HG03354 (cell line): ENCODE results near the gene RAB11B.
"Not testable (repeated sequence)": the region's sequence is repeated elsewhere in the genome, so short reads cannot be mapped to it uniquely, and the experiment has no call there.

Experiments
- ATAC-seq: cut with Tn5 transposase; IDR thresholded peaks from one replicate; pipeline ENCODE4 v1.9.1; 2021; ENCODE audit warnings: mild to moderate bottlenecking; ENCODE audit not compliant: unreplicated experiment, poor library complexity, severe bottlenecking

Gene RAB11B

DNA sequence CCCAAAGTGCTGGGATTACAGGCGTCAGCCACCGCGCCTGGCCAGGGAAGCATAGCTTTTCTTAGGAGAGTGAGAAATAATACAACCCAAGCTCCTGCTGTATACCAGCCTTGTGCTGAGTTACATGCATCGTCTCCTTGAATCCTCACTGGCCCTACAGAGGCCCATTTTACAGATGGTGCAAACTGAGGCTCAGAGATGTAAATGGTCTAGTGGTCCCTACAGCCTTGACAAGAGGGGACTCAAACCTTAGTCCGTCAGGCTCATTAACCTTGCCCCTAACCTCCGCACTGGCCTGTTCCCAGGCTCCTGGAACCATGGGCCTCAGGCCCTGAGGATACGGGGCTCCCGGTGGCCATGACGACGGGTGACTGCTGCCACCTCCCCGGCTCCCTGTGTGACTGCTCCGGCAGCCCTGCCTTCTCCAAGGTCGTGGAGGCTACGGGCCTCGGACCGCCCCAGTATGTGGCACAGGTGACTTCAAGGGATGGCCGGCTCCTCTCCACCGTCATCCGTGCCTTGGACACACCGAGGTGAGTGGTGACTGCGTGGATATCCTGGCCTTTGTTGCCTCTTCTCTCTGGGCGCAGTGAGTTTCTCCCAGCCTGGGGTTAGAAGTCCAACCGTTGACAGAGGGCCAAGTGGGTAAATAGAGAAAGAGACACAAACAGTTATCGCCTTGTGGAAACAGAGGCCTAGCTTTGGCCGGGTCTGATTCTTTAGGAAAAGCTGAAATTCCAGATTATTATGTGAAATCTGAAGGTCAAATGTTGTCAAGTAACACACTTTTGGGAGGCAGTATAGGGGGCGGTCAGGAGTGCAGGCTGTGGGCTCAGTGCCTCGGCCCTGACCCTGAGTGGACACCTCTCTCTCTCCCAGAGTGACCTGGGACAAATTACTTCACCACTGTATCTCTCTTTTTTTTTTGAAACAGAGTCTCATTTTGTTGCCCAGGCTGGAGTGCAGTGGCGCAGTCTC is 31.6 kb downstream of the RAB11B start:
- ATAC-seq = no peak

DNA sequence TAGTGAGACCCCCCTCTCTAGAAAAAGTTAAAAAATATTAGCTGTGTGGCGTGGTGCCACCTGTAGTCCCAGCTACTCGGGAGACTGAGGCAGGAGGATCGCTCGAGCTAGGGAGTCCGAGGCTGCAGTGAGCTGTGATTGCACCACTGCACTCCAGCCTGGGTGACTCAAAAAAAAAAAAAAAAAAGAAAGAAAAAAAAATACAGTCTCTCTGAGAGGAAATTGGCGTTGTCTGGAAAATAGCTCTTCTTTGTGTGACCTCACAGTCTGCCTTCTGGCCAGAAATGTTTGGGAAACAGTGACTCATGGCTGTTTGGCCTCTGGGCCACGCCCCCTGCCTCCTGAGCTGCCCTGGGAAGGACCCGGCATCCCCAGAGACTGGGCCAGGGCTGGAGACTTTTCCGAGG is 33.7 kb downstream of the RAB11B start:
- ATAC-seq = no peak

DNA sequence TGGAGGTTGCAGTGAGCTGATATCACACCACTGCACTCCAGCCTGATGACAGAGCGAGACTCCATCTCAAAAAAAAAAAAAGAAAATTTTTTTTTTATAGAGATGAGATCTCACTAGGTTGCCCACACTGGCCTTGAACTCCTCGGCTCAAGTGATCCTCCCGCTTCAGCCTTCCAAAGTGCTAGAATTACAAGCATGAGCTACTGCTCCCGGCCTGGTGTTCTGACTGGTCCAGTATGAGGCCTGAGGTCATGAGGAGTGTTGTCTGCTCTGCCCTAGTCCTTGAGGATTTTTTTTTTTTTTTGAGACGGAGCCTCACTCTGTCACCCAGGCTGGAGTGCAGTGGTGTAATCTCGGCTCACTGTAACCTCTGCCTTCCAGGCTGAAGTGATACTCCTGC is 35.2 kb downstream of the RAB11B start:
- not testable (repeated sequence) for ATAC-seq

DNA sequence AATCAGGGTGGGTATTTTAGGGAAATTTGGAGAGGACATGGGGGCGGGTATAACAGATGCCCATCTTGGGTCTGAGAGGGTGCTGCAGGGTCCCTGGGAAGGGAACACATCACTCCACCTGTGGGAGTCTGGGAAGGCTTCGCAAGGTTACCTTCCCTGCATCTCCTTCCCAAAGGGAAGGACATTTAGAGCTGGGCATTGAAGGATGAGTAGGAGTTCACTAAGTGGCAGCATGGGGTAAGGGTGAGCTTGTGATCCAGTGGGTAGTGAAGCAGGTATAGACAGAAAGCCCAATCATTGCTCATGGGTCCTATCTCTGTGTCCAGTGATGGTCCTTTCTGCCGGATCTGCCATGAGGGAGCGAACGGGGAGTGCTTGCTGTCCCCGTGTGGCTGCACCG is 36.1 kb downstream of the RAB11B start:
- no peak for ATAC-seq

DNA sequence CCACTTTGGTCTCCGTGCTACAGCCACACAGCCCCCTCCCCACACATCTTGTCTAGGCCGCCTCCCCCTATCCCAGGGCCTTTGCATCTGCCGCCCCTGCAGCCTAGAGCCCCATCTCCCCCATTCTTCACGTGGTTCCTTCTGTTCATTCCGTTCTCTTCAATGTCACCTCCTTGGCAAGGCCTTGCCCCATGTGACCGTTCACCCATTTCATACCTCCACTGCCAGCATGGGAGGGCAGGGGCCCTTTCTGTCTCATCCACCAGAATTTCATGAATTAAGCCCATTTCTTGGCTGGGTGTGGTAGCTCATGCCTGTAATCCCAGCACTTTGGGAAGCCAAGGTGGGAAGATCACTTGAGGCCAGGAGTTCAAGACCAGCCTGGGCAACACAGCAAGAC is 38.9 kb downstream of the RAB11B start:
- ATAC-seq = no peak

DNA sequence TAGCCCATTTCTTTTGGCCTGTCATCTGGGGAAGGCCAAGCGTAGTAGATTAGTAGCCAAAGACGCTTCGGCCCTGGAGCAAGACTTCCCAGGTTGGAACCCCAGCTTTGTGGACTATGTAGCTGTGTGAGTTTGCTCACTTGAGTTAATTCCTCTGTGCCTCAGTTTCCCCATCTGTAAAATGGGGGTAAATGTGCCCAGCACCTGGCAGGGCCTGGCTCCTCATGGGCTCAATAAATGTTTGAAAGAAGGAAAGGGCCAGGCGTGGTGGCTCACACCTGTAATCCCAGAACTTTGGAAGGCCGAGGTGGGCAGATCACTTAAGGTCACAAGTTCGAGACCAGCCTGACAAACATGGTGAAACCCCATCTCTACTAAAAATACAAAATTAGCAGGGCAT is 39.7 kb downstream of the RAB11B start:
- no peak for ATAC-seq

DNA sequence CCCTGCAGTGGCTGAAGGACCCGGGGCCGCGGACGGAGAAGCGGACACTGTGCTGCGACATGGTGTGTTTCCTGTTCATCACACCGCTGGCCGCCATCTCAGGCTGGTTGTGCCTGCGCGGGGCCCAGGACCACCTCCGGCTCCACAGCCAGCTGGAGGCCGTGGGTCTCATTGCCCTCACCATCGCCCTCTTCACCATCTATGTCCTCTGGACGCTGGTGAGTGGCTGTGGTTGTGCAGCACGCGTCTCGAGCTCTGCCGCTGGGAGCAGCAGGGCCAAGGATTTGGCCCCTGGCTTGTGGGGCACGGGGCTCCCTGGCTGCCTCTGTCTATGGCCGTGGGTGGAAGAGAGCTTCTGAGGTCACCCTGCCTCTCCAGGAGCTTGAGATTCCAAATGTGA is 40.5 kb downstream of the RAB11B start:
- ATAC-seq = no peak

DNA sequence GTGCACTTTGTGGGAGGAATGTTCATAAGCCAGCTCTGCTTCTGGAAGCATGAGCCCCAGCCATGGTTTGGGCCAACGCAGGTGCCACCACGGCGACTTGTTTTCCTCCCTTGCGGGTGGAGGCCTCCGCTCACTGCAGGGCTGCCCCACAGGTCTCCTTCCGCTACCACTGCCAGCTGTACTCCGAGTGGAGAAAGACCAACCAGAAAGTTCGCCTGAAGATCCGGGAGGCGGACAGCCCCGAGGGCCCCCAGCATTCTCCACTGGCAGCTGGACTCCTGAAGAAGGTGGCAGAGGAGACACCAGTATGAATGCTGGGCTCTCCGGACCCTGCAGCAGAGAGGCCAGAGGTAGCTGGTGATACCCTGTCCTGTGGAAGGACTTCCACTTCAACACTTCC is 48.1 kb downstream of the RAB11B start:
- no peak for ATAC-seq

DNA sequence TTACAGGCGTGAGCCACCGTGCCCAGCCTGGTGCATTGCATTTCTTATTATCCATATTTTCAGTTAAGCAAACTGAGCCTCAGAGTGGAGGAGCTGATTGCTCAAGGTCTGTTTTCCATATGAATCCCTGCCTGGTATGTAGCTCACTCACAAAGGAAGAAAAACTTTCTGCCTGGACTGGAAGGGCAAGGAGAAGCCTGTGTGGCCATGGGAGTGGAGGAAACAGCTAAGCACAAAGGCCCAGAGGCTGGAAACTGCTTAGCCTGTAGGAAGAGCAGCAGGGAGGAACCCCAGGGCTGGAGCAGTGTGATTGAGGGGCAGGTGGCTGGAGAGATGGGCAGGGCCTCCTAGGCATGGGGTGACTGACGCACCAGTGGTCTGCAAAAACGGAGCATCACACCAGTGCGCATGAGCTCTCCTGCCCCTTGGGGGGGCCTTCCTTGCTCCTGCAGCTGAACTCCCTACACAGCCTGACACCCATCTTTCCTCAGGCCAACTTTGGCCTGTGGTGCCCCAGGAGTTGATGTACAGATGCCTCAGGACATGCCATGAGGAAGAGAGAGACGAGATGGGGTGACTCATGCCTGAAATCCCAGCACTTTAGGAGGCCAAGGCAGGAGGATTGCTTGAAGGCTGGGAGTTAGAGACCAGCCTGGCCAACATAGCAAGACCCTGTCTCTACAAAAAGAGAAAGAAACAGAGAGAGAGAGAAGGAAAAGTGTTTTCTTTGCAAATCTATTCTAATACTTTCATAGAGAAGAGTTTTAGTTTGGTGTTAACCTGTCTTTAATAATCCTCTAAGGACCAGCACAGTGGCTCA is 51.8 kb downstream of the RAB11B start:
- no peak for ATAC-seq

DNA sequence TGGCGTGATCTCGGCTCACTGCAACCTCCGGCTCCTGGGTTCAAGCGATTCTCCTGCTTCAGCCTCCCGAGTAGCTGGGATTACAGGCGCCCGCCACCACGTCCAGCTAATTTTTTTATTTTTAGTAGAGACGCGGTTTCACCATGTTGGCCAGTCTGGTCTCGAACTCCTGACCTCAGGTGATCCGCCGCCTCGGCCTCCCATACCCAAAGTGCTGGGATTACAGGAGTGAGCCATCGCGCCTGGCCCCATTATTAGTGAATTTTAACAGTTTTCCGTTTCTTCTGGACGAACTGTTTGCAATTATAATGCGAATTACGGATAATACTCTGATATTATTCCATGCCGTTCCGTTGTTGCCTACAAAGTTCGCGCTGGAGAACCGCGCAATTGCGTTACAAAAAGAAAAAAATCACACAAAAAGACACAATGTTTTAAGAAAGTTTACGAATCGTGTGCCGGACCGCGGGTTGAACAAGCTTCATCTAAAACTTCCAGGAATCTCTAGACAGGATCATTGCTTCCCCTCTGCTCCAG is 54.0 kb downstream of the RAB11B start:
- ATAC-seq = not testable (repeated sequence)

DNA sequence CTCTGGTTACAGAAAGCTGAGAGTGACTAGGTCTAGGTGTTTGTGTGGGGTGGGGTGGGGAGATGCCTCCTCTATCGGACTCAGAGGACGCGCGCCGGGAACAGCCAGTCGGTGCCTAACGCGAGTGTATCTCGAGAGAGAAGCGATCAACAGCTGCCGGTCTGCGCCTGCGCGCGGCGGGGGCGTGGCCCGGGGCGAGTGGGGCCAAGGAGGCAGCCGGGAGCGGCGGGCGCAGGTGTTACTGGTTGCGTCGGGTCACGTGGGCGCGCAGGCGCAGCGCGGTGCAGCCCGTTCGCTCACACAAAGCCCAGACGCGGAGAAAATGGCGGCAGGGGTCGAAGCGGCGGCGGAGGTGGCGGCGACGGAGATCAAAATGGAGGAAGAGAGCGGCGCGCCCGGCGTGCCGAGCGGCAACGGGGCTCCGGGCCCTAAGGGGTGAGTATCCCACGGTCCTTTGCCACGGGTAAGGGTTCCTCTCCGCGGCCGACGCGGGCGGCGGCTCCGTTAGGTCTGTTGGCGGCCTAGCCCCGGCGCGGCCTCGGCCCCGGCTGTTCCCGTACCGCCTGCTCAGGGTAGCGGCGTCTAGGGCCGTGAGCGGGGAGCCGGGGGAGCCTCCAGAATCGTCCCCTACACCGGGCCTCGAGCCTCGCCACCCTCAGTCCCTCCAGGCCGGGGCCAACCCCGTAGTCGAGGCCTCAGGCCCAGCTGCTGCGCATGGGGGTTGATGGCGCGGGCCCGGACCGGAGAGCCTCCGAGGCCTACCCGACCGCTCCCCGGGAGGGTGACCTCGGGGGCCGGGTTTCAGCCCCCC is 54.7 kb downstream of the RAB11B start, which contains the start of gene HNRNPM:
TSS of gene HNRNPM (plus strand) at position 299 of the 811 bp plus-strand sequence. CDS start at position 323, 24 bp downstream.
- ATAC-seq = peak; percentile 88

DNA sequence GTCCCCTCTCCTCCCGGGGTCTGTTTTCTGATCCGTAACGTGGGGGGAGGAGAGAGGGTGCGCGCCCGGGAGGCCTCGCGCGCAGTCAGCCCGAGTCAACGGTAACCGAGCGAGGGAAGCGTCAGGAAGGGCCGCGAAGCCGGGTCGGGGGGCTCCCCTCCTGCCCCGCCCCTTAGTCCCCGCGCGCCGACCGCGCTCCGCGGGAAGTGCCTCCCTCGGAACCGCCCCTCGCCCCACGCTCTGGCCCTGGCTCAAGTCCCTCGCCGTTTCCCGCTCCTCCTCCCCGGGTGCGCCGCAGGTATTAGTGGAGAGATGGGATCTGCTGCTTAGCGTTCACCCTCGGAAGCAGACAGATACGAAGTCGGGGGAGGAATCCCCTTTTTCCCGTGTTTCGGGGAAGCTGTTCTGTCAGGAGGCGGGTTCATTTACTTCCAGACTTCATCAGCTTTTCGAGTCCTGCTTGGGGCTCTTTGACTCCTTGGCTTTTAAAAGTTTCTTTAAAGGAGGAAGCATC is 55.4 kb downstream of the RAB11B start:
- peak; percentile 34 for ATAC-seq

DNA sequence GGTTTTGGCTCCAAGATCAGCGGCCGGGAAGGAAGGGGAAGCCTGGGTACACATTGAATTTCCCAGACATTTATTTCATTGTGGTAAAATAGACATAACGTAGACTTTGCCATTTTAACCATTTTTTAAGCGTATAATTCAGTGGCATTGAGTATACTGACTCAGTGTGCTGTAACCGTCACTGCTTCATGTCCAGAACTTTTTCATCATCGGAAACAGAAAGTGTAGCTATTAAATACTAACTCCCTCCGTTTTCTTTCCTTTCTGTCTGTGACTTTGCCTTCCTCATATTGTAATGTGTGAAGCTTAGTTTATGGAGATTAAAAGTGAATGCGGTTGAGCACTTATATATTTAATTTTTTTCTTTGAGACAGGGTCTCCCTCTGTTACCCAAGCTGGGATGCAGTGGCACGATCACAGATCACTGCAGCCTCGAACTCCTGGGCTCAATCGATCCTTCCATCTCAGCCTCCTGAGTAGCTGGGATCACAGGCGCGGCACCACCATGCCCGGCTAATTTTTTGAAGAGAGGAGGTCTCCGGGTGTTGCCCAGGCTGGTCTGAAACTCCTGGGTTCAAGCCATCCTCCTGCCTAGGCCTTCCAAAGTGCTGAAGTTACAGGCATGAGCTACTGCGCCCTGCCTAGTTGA is 56.0 kb downstream of the RAB11B start:
- ATAC-seq = no peak

DNA sequence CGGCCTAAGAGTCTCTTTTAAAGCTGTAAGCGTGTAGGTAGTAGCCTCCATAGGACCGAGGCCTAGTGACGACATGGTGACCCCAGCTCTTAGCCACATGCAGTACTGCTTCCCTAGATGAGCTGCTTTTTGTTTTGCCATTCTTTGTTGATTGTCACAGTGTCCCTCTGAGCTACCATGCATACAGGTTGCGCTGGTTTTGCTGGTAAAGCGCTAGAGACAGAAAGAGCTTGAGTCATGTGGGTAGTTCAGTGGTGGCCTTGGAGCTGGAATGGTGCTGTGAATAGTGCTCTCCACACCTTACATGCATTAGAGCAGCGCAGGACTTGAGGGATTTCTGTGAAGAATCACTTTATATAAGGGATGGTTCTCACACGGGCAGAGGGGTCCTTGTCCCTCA is 59.7 kb downstream of the RAB11B start:
- no peak for ATAC-seq

DNA sequence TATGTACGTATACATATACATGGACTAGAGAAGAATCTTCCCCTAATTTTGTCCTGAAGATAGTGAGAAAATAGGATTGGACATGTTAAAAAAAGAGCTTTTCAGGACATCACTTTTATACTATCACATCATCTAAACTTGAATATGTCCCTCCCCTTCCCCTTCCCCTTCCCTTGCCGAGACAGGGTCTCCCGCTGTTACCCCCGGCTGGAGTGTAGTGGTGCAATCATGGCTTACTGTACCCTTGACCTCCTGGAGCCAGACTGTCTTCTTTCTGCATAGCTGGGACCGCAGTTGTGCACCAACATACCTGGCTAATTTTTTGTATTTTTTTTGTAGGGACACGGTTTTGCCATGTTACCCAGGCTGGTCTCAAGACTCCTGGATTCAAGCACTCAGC is 61.2 kb downstream of the RAB11B start:
- no peak for ATAC-seq

DNA sequence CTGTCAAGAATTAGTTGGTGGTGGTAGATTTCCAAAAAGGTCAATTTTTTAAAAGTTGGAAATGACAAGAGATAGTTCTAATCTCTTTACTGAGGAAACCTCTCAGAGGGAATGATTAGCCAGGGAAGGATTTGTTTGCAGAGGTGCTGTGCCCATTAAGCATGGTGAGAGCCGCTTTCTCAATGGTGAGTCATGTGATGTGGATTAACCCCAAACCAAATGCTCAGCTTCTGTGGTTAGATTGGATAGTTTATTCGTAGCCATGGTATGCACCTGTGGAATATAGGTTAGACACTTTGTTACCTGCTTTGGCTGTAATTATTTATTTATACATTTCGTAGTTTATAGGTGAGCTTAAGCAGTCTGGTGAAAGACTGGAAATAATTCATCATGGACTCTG is 61.7 kb downstream of the RAB11B start:
- no peak for ATAC-seq

DNA sequence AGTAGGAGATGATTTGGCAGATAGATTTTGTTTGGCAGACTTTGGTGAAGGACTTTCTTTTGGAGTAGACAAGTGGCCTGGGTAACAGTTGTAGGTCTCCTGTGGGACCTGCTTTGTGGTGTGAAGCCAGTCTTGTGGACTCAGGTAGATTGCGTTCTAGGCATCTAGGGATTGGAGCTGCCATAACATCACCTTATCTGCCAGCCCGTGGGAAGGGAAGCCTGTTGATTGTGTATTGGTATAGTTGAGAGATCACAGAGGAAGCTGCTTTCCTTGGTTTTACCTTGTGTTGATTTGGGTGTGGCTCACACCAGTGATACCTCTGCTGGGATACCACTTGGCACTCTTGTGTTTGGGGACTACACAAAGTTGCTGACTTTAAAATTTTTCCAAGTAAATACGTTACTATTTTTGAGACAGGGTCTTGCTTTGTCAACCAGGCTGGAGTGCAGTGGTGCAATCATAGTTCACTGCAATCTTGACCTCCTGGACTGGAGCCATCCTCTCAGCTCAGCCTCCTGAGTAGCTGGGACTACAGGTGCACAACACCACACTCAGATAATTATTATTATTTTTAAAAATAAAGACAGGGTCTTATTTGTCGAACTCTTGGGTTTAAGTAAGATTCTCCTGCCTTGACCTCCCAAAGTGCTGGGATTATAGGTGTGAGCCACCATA is 62.4 kb downstream of the RAB11B start:
- ATAC-seq = no peak

DNA sequence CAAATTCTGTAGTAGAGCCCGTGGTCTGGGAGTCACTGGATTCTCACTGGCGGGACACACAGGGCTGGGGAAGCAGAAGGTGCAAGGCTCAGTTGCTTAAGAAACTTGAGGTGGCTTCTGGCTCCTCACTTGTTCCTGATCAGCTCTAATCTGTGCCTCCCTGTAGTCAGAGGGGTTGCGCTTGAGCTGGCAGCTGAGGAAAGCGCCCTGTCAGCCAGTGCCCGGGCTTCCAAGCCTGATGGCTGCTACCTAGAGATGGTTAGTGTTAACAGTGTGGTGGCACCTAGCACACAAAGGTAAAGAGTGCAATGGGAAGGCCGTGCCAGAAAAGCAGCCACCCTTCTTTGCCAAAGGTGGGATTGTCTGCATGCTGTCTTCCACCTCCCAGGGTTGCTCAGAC is 63.5 kb downstream of the RAB11B start:
- no peak for ATAC-seq
